Measurements from ENCODE around the gene S100A6. TPM values are rescaled to one million over a fixed set of nuclear protein-coding genes. Genes with fewer than 3 reads are reported as not detected.

Gene S100A6
- total RNA-seq, 3 donors from 2014 or later = 351 to 861 (median 423) TPM

DNA sequence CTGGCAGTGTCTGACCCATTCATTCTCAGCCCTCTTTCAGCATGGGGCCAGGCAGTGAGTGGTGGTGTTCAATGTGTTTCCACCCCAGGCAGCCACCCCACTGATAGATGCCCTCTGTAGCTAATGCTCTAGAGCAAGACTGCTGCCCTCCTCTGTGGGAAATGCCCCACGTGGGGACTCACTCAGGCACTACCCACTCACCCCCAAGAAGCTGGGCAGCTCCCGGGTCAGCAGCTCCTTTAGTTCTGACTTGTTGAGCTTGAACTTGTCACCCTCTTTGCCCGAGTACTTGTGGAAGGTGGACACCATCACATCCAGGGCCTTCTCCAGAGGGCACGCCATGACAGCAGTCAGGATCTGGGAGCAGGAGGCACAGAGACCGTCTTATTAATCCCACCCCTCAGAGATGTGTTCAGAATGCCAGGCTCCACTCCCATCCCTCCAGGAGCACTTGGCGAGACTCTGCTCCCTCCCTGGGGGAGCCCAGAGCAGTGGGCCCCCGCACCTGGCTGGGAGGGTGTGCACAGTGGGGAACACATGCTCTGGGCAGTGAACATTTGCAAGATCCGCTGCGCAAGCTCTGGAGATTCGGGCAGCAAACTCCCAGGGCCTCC is 8.8 kb upstream of the S100A6 start:
- no peaks in the 10 kb centered on the region for H3K27me3 ChIP-seq
- H3K36me3 ChIP-seq = no peaks in the 10 kb centered on the region
- DNase-seq (ENCODE audit: low spot score in 2 of 2) = no peak
- TF ChIP-seq, protein P1, sequence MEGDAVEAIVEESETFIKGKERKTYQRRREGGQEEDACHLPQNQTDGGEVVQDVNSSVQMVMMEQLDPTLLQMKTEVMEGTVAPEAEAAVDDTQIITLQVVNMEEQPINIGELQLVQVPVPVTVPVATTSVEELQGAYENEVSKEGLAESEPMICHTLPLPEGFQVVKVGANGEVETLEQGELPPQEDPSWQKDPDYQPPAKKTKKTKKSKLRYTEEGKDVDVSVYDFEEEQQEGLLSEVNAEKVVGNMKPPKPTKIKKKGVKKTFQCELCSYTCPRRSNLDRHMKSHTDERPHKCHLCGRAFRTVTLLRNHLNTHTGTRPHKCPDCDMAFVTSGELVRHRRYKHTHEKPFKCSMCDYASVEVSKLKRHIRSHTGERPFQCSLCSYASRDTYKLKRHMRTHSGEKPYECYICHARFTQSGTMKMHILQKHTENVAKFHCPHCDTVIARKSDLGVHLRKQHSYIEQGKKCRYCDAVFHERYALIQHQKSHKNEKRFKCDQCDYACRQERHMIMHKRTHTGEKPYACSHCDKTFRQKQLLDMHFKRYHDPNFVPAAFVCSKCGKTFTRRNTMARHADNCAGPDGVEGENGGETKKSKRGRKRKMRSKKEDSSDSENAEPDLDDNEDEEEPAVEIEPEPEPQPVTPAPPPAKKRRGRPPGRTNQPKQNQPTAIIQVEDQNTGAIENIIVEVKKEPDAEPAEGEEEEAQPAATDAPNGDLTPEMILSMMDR (IDR thresholded peaks at IDR 0.05) = no peak
- TF ChIP-seq POLR2AphosphoS5 (IDR thresholded peaks at IDR 0.05) = no peak
- no peak for TF ChIP-seq POLR2A (IDR thresholded peaks at IDR 0.05)
- intact Hi-C loops (cut with DNase I; ENCODE audit: low total_unique reads) = no loop called here
- H3K9me3 ChIP-seq = no peaks in the 10 kb centered on the region
- peaks cover 11 to 46% of the 10 kb centered on the region in 2 donors for H3K4me1 ChIP-seq
- peak overlapping the region; percentile 89 to 94 for H3K27ac ChIP-seq
- peak overlapping the region; percentile 37 to 62 (median 56) for H3K4me3 ChIP-seq

- Histone ChIP-seq H3K27ac (peak overlapping the region; percentile 89 to 94), H3K4me3 (peak overlapping the region; percentile 37 to 62 (median 56)), H3K9me3 (no peaks in the 10 kb centered on the region), H3K4me1 (peaks cover 11 to 39% of the 10 kb centered on the region in 2 donors), H3K36me3 (no peaks in the 10 kb centered on the region), H3K27me3 (no peaks in the 10 kb centered on the region)
- intact Hi-C loops (cut with DNase I; ENCODE audit: low total_unique reads) = no loop called here
- TF ChIP-seq, protein P1 (IDR thresholded peaks at IDR 0.05) = no peak
- TF ChIP-seq POLR2AphosphoS5 (IDR thresholded peaks at IDR 0.05) (no peak), POLR2A (IDR thresholded peaks at IDR 0.05) (no peak)
- no peak for DNase-seq (ENCODE audit: low spot score in 2 of 2)
Measured at GRCh38 chr1:153543736-153544135, 7.9 kb upstream of the S100A6 start.

GRCh38 chr1:153542956-153543711 is 7.3 kb upstream of the S100A6 start:
- DNase-seq (ENCODE audit: low spot score in 2 of 2) = no peak
- Histone ChIP-seq H3K9me3 (no peaks in the 10 kb centered on the region), H3K27me3 (no peaks in the 10 kb centered on the region), H3K36me3 (no peaks in the 10 kb centered on the region), H3K4me1 (peaks cover 11 to 36% of the 10 kb centered on the region in 2 donors), H3K4me3 (peak overlapping the region in 1 of 3 donors; percentile 62), H3K27ac (peak overlapping the region; percentile 89 to 94)
- no peak for TF ChIP-seq POLR2AphosphoS5 (IDR thresholded peaks at IDR 0.05)
- no peak for TF ChIP-seq POLR2A (IDR thresholded peaks at IDR 0.05)
- TF ChIP-seq, protein P1 (IDR thresholded peaks at IDR 0.05) = no peak
- intact Hi-C loops (cut with DNase I; ENCODE audit: low total_unique reads) = no loop called here

- Histone ChIP-seq H3K27me3 (no peaks in the 10 kb centered on the region), H3K4me3 (no peak overlapping the region), H3K27ac (peak overlapping the region; percentile 62 to 94), H3K4me1 (peaks cover 6 to 36% of the 10 kb centered on the region in 2 donors), H3K9me3 (no peaks in the 10 kb centered on the region), H3K36me3 (no peaks in the 10 kb centered on the region)
- TF ChIP-seq, protein P1 (IDR thresholded peaks at IDR 0.05) = no peak
- TF ChIP-seq POLR2AphosphoS5 (IDR thresholded peaks at IDR 0.05) = no peak
- no peak for TF ChIP-seq POLR2A (IDR thresholded peaks at IDR 0.05)
- DNase-seq (ENCODE audit: low spot score in 2 of 2) = no peak
- intact Hi-C loops (cut with DNase I; ENCODE audit: low total_unique reads) = no loop called here
Measured at GRCh38 chr1:153541641-153542590, 6.1 kb upstream of the S100A6 start.

Data from breast epithelium (tissue), 4 donors.